K562 (cell line): Measurements from ENCODE around the gene DLX6. TPM values are rescaled to one million over a fixed set of nuclear protein-coding genes. Genes with fewer than 3 reads are reported as not detected.

ENCODE experiments used
- ATAC-seq: fragments of 200-7000 bp; cut with Tn5 transposase; 3 replicates; pipeline ENCODE4 v1.9.1; 2020; ENCODE audit warnings: moderate library complexity
- BruUV-seq: library from RNA; stranded (reverse); fragments of 400-500 nt; replicated peaks from 2 replicates; lab custom pipeline; 2021; lab: Mats Ljungman, UMichigan
- CTCF ChIA-PET: fragments of 300-600 bp; formaldehyde crosslinking; extraction: SDS; loops from one replicate; lab custom pipeline; 2021; ENCODE audit warnings: low intra/inter-chr PET ratio; lab: Yijun Ruan, JAX
- POLR2A ChIA-PET: fragments of 300-600, 350-650 bp; sonication (Branson Sonifier 250); formaldehyde crosslinking; extraction: SDS; loops from one replicate; lab custom pipeline; 2021; ENCODE audit warnings: antibody characterized with exemption, inconsistent platforms; lab: Yijun Ruan, JAX
- DNase-seq, 4 experiments: peaks; one replicate each; pipeline versions ENCODE4 v3.0.0 to v3.0.0-alpha.2; 2011 to 2018; ENCODE audit warnings: low spot score in 3 of 4, mixed read lengths in 3 of 4; ENCODE audit errors: extremely low read depth in 1 of 4
- FAIRE-seq: peaks from 2 replicates; lab custom pipeline; 2011; peaks lifted over from hg19 to GRCh38; lab: Jason Lieb, UNC
- H2AFZ ChIP-seq: 2 replicates; pipeline ENCODE4 v1.6.0; 2011; ENCODE audit warnings: low read depth, low read length, control low read depth, inconsistent platforms
- H3K27ac ChIP-seq: fragments of 200-600 bp; 3 replicates; pipeline ENCODE4 v1.8.0; 2011; ENCODE audit warnings: low read depth, mild to moderate bottlenecking, control low read depth, inconsistent platforms, low read length, moderate library complexity, mixed read lengths; ENCODE audit errors: extremely low read depth
- H3K27me3 ChIP-seq, 2 experiments: fragments of 300-600 bp in 1 of 2; 2 replicates in 1 of 2; 3 replicates in 1 of 2; pipeline versions ENCODE4 v1.6.0 to v1.8.0; 2011; ENCODE audit warnings: inconsistent platforms in 2 of 2, low read length in 2 of 2, mild to moderate bottlenecking in 1 of 2, mixed read lengths in 1 of 2, moderate library complexity in 1 of 2; ENCODE audit not compliant: control insufficient read depth in 2 of 2, insufficient read depth in 2 of 2
- H3K36me3 ChIP-seq: fragments of 300-600 bp; 3 replicates; pipeline ENCODE4 v1.8.0; 2011; ENCODE audit warnings: mild to moderate bottlenecking, low read length, inconsistent platforms; ENCODE audit not compliant: control insufficient read depth, insufficient read depth
- H3K4me1 ChIP-seq, 2 experiments: fragments of 200-600 bp in 1 of 2; replicated peaks in 1 of 2; 2 replicates in 1 of 2; 3 replicates in 1 of 2; pipeline versions ENCODE4 v1.5.1 to v1.8.0; 2011; ENCODE audit warnings: inconsistent platforms in 2 of 2, low read length in 2 of 2, mild to moderate bottlenecking in 1 of 2, mixed read lengths in 1 of 2, moderate library complexity in 1 of 2; ENCODE audit not compliant: control insufficient read depth in 2 of 2, insufficient read depth in 2 of 2
- H3K4me2 ChIP-seq: 2 replicates; pipeline ENCODE4 v1.6.1; 2011; ENCODE audit warnings: low read length, control low read depth, inconsistent platforms, mixed read lengths; ENCODE audit not compliant: insufficient read depth
- H3K4me3 ChIP-seq: fragments of 200-600 bp; sonication (generic), shearing (Covaris generic); 2 replicates; pipeline ENCODE4 v1.5.1; 2016; ENCODE audit warnings: control low read depth, inconsistent platforms
- H3K79me2 ChIP-seq: fragments of 200-600 bp; 3 replicates; pipeline ENCODE4 v1.8.0; 2011; ENCODE audit warnings: low read length, inconsistent platforms; ENCODE audit not compliant: control insufficient read depth, insufficient read depth
- H3K9ac ChIP-seq, 2 experiments: 2 replicates each; pipeline versions ENCODE4 v1.6.0 to v1.6.1; 2011; ENCODE audit warnings: low read depth in 2 of 2, low read length in 2 of 2, control low read depth in 1 of 2, inconsistent platforms in 1 of 2, mild to moderate bottlenecking in 1 of 2, mixed read lengths in 1 of 2; ENCODE audit not compliant: insufficient read depth in 1 of 2
- H3K9me1 ChIP-seq: one replicate; pipeline ENCODE4 v1.6.0; 2011; ENCODE audit warnings: inconsistent platforms, mild to moderate bottlenecking, low read length, moderate library complexity; ENCODE audit not compliant: control insufficient read depth, insufficient read depth
- H3K9me3 ChIP-seq: replicated peaks from 2 replicates; pipeline ENCODE4 v1.5.1; 2011; ENCODE audit warnings: low read depth, low read length, inconsistent platforms; ENCODE audit not compliant: control insufficient read depth, insufficient read depth
- H4K20me1 ChIP-seq: replicated peaks from 2 replicates; pipeline ENCODE4 v1.6.1; 2011; ENCODE audit warnings: low read length, inconsistent platforms, mixed read lengths; ENCODE audit not compliant: control insufficient read depth, insufficient read depth
- HDAC6 ChIP-seq: IDR thresholded peaks from 2 replicates; pipeline ENCODE4 v1.6.1; 2012; ENCODE audit warnings: low read depth, mild to moderate bottlenecking, control low read depth, inconsistent platforms, low read length, moderate library complexity
- HNRNPLL ChIP-seq: fragments of 200-400 bp; formaldehyde crosslinking; IDR thresholded peaks from 2 replicates; pipeline ENCODE4 v1.6.1; 2017; ENCODE audit warnings: low read length, low read depth, mild to moderate bottlenecking; ENCODE audit not compliant: poor library complexity, severe bottlenecking
- NR3C1 ChIP-seq: sonication (generic); formaldehyde crosslinking; IDR thresholded peaks from 2 replicates; pipeline ENCODE4 v1.8.1; 2022; ENCODE audit warnings: missing genetic modification reagents
- PCBP1 ChIP-seq: fragments of 200-400 bp; formaldehyde crosslinking; IDR thresholded peaks from 2 replicates; pipeline ENCODE4 v1.6.1; 2018; ENCODE audit warnings: mild to moderate bottlenecking, low read depth, low read length; ENCODE audit not compliant: poor library complexity, severe bottlenecking
- PTBP1 ChIP-seq: fragments of 200-400 bp; formaldehyde crosslinking; IDR thresholded peaks from 2 replicates; pipeline ENCODE4 v1.6.1; 2017; ENCODE audit warnings: low read depth, low read length
- ZKSCAN3 ChIP-seq: fragments of 250-450 bp; sonication (Bioruptor Pico); IDR thresholded peaks from 2 replicates; pipeline ENCODE4 v1.4.0; 2020
- WGBS: fragments of 100-300 bp; shearing (Covaris generic); methylation state at CpG from one replicate; pipeline ENCODE4 v1.1.6; 2016; ENCODE audit warnings: low coverage, mixed read lengths; ENCODE audit not compliant: insufficient coverage; ENCODE audit errors: missing lambda C conversion rate; 5-methylcytosine and 5-hydroxymethylcytosine counted together
- in situ Hi-C: fragments of 300-500 bp; cut with MboI; formaldehyde crosslinking; loops from 4 replicates; pipeline ENCODE4 v1.15.0; 2018; ENCODE audit warnings: inconsistent platforms, mixed read lengths
- intact Hi-C: fragments of 100-400 bp; cut with micrococcal nuclease; formaldehyde crosslinking; loops from 2 replicates; pipeline ENCODE4 v1.14.2; 2022
- polyA plus RNA-seq, 8 experiments: library from polyadenylated mRNA; depleted of rRNA in 4 of 8; stranded (reverse) in 5 of 8; unstranded in 3 of 8; fragments of >200 nt; fragmentation: Nextera tagmentation in 2 of 8; fragmentation: Illumina TruSeq in 1 of 8; extraction: Ambion mirVana in 2 of 8; extraction: Trizol in 1 of 8; gene quantifications; 2 replicates each; pipeline versions ENCODE4 v1.2.1 to v1.2.3, GENCODE V29; 2011 to 2014; ENCODE audit warnings: inconsistent platforms in 1 of 8, missing spikeins in 1 of 8
- total RNA-seq, 7 experiments: library from RNA; depleted of rRNA in 6 of 7; stranded (reverse); fragments of >200 nt in 6 of 7; fragmentation: Illumina TruSeq in 2 of 7; extraction: Trizol in 2 of 7; gene quantifications; 2 replicates each; pipeline versions ENCODE4 v1.2.1 to v1.2.3, GENCODE V29; 2011 to 2021; ENCODE audit warnings: low replicate concordance in 1 of 7

The DLX6 gene
- total and polyA plus RNA-seq, 9 of the 15 experiments (the other 6 are each of a cell fraction or from before 2014, with no cell fraction given), result not detected

- Histone ChIP-seq H3K27me3 (no peaks in the 10 kb centered on the region), H3K9me3 (no peaks in the 10 kb centered on the region), H3K79me2 (no peaks in the 10 kb centered on the region), H3K27ac (no peak overlapping the region), H3K4me2 (no peak overlapping the region), H3K36me3 (no peaks in the 10 kb centered on the region), H3K4me1 (no peaks in the 10 kb centered on the region), H3K9me1 (no peaks in the 10 kb centered on the region), H2AFZ (no peak overlapping the region), H4K20me1 (no peaks in the 10 kb centered on the region), H3K9ac (no peak overlapping the region), H3K4me3 (no peak overlapping the region)
- DNase-seq (no peak), FAIRE-seq (no peak), ATAC-seq (no peak)
- ChIA-PET CTCF (no interaction called here), POLR2A (no interaction called here)
- BruUV-seq, result no TSS peak
- intact Hi-C loops (no loop called here), in situ Hi-C loops (no loop called here)
- TF ChIP-seq HDAC6, result no peak
These were observed 34.6 kb upstream of the DLX6 start for GRCh38 chr7:96970739-96971138.

- no peaks in the 10 kb centered on the region for H3K9me3 ChIP-seq
- no TSS peak for BruUV-seq
- TF ChIP-seq PCBP1 (no peak), PTBP1 (no peak), ZKSCAN3 (CRISPR knock-in tag) (no peak), HNRNPLL (no peak), NR3C1 (no peak)
- no peak for ATAC-seq
- H3K36me3 ChIP-seq, result no peaks in the 10 kb centered on the region
- FAIRE-seq, result no peak
- H3K9me1 ChIP-seq, result no peaks in the 10 kb centered on the region
- 0% methylated on average over 2 of the region's 2 CpGs for WGBS
- H3K4me1 ChIP-seq, result no peaks in the 10 kb centered on the region
- H2AFZ ChIP-seq, result no peak overlapping the region
- intact Hi-C loops (no loop called here), in situ Hi-C loops (no loop called here)
- no peak overlapping the region for H3K9ac ChIP-seq
- H3K27me3 ChIP-seq, result no peaks in the 10 kb centered on the region; a peak in 1 of 5 replicates
- H3K4me3 ChIP-seq, result no peak overlapping the region
- POLR2A ChIA-PET, result no interaction called here
- DNase-seq, result no peak
- no peaks in the 10 kb centered on the region for H4K20me1 ChIP-seq
- CTCF ChIA-PET, result no interaction called here
- H3K4me2 ChIP-seq, result no peak overlapping the region
- no peak overlapping the region for H3K27ac ChIP-seq
- no peaks in the 10 kb centered on the region for H3K79me2 ChIP-seq
These were observed 31.4 kb upstream of the DLX6 start for GRCh38 chr7:96973986-96974385.
